Psoas muscle (tissue), 8 donors: Measurements from ENCODE around the gene HSD11B2. TPM values are rescaled to one million over a fixed set of nuclear protein-coding genes. Genes with fewer than 3 reads are reported as not detected.

Experiments
- ATAC-seq, 4 donors: fragments of 200-7000 bp; cut with Tn5 transposase; one replicate each; pipeline ENCODE4 v1.9.1; 2020; ENCODE audit warnings: moderate library complexity in 3 of 4, mild to moderate bottlenecking in 2 of 4
- DNase-seq, 2 donors: peaks; one replicate each; pipeline ENCODE4 v3.0.0-alpha.2; 2020
- H3K27ac ChIP-seq: fragments of 200-600 bp; one replicate; pipeline ENCODE4 v1.8.0; 2022
- H3K27me3 ChIP-seq, 3 donors: fragments of 200-600 bp in 1 of 3; one replicate each; pipeline versions ENCODE4 v1.6.1 to v1.8.0; 2013 to 2022; ENCODE audit warnings: low read length in 2 of 3, mild to moderate bottlenecking in 2 of 3, moderate library complexity in 1 of 3; ENCODE audit not compliant: insufficient read depth in 3 of 3
- H3K36me3 ChIP-seq, 2 donors: fragments of 200-600 bp in 1 of 2; one replicate each; pipeline versions ENCODE4 v1.6.1 to v1.8.0; 2013 to 2022; ENCODE audit warnings: low read depth in 1 of 2, mild to moderate bottlenecking in 1 of 2, moderate library complexity in 1 of 2; ENCODE audit not compliant: insufficient read depth in 1 of 2
- H3K4me1 ChIP-seq: fragments of 200-600 bp; one replicate; pipeline ENCODE4 v1.8.0; 2022
- H3K4me3 ChIP-seq: fragments of 200-600 bp; one replicate; pipeline ENCODE4 v1.8.0; 2022; ENCODE audit warnings: mild to moderate bottlenecking
- H3K9me3 ChIP-seq: fragments of 200-600 bp; one replicate; pipeline ENCODE4 v1.8.0; 2022
- CTCF ChIP-seq: fragments of 200-600 bp; IDR thresholded peaks from one replicate; pipeline ENCODE4 v1.8.0; 2022; ENCODE audit warnings: antibody characterized with exemption
- whole genome bisulfite sequencing, 3 donors: extraction: QIAGEN DNeasy Blood & Tissue Kit; methylation state at CpG; one replicate each; pipeline versions ENCODE4 v1.1.6 to v1.1.7; 2013; 5-methylcytosine and 5-hydroxymethylcytosine counted together
- intact Hi-C, 2 donors: fragments of 100-400 bp; cut with DNase I; formaldehyde crosslinking; loops; one replicate each; pipeline versions ENCODE4 v1.11.0 to v1.14.2; 2022
- polyA plus RNA-seq, 3 donors: library from polyadenylated mRNA; stranded (reverse); fragments of 200-250 nt; gene quantifications; one replicate each; pipeline ENCODE4 v1.2.3, GENCODE V29; 2013
- total RNA-seq, 4 donors: library from RNA; stranded (reverse); fragmentation: NEBNext Ultra II Directional in 2 of 4; extraction: Animal tissue kit (Norgen Biotek cat#: 25700) in 2 of 4; gene quantifications; one replicate each; pipeline versions ENCODE4 v1.2.1 to v1.2.4, GENCODE V29; 2021 to 2023
- donor health status: healthy with polysubstance abuse.
- donor health status: DM: no; HTN: no; CAD: no; lungs with moderate emphysema.
- donor health status: Bipolar disorder and iron deficiency.
- donor health status: healthy.
- donor health status: DM: yes; HTN: yes; CAD: no.
- donor health status: DM: no; HTN: no; CAD: no.
- donor health status: DM: no; HTN: no; CAD: no.
- donor health status: DM: yes; HTN: yes; CAD: no.

Gene HSD11B2
- total and polyA plus RNA-seq, 7 donors = 0.11 to 0.71 (median 0.27) TPM

GRCh38 chr16:67461600-67462278 lies 30.8 kb downstream of the HSD11B2 start:
- Histone ChIP-seq H3K9me3 (no peaks in the 10 kb centered on the region), H3K27ac (no peak overlapping the region), H3K4me1 (peaks cover 92% of the 10 kb centered on the region), H3K27me3 (no peaks in the 10 kb centered on the region), H3K36me3 (peaks cover 0 to 5% of the 10 kb centered on the region in 2 donors), H3K4me3 (no peak overlapping the region)
- DNase-seq (peak in 1 of 2 donors; percentile 80), ATAC-seq (peak in 2 of 4 donors; percentile 66 to 67)
- intact Hi-C loops = loop anchor here in 1 of 2 donors (5.0 kb wide), 2 partner anchors 94 to 189 kb away; no protein-coding TSS in a partner anchor
- no peak for TF ChIP-seq CTCF
- WGBS, 3 donors = 35 to 86% (median 64%) methylated on average over 8 of the region's 8 CpGs

- peaks cover 0 to 5% of the 10 kb centered on the region in 2 donors for H3K36me3 ChIP-seq
- no peak overlapping the region for H3K4me3 ChIP-seq
- H3K9me3 ChIP-seq = no peaks in the 10 kb centered on the region
- ATAC-seq = no peak
- intact Hi-C loops = loop anchor here in 1 of 2 donors (5.0 kb wide), 2 partner anchors 95 to 190 kb away; no protein-coding TSS in a partner anchor
- H3K27ac ChIP-seq = no peak overlapping the region
- no peak for TF ChIP-seq CTCF
- peaks cover 88% of the 10 kb centered on the region for H3K4me1 ChIP-seq
- 80 to 91% (median 91%) methylated on average over 5 of the region's 5 CpGs for WGBS, 3 donors
- DNase-seq = no peak
- H3K27me3 ChIP-seq = no peaks in the 10 kb centered on the region
Measured at GRCh38 chr16:67462279-67462655, 31.3 kb downstream of the HSD11B2 start.

GRCh38 chr16:67463059-67463458 lies 32.1 kb downstream of the HSD11B2 start:
- H3K9me3 ChIP-seq = no peaks in the 10 kb centered on the region
- peak in 1 of 2 donors; percentile 46 for DNase-seq
- H3K36me3 ChIP-seq = peaks cover 0 to 5% of the 10 kb centered on the region in 2 donors
- TF ChIP-seq CTCF = no peak
- peaks cover 88% of the 10 kb centered on the region for H3K4me1 ChIP-seq
- no peaks in the 10 kb centered on the region for H3K27me3 ChIP-seq
- no peak overlapping the region for H3K4me3 ChIP-seq
- no peak for ATAC-seq
- intact Hi-C loops = loop anchor here in 1 of 2 donors (5.0 kb wide), 2 partner anchors 96 to 191 kb away; no protein-coding TSS in a partner anchor
- WGBS, 3 donors = 84 to 94% (median 89%) methylated on average over 5 of the region's 5 CpGs
- H3K27ac ChIP-seq = no peak overlapping the region

- Histone ChIP-seq H3K27ac (no peak overlapping the region), H3K4me1 (peaks cover 84% of the 10 kb centered on the region), H3K27me3 (no peaks in the 10 kb centered on the region), H3K4me3 (no peak overlapping the region), H3K9me3 (no peaks in the 10 kb centered on the region), H3K36me3 (peaks cover 0 to 5% of the 10 kb centered on the region in 2 donors)
- no peak for TF ChIP-seq CTCF
- intact Hi-C loops = loop anchor here (2.0 to 5.0 kb wide), 3 partner anchors 35 to 191 kb away; no protein-coding TSS in a partner anchor
- no peak for ATAC-seq
- 92 to 95% (median 93%) methylated on average over 4 of the region's 4 CpGs for WGBS, 3 donors
- DNase-seq = peak in 1 of 2 donors; percentile 35
Measured at GRCh38 chr16:67463691-67464090, 32.8 kb downstream of the HSD11B2 start.
